NCI-H82 treated with DMSO at 0.1 percent for 48 hours (cell line): ENCODE results near the gene FHOD3.

Source experiments
- DNase-seq: peaks from one replicate; lab custom pipeline; 2025; ENCODE audit not compliant: unreplicated experiment; lab: John Stamatoyannopoulos, UW

The FHOD3 gene

GRCh38 chr18:36505665-36506064 is 208.2 kb downstream of the FHOD3 start:
- DNase-seq = no peak

- no peak for DNase-seq
Measured at GRCh38 chr18:36509646-36510197, 212.2 kb downstream of the FHOD3 start.

- no peak for DNase-seq
Measured at GRCh38 chr18:36511791-36512352, 214.4 kb downstream of the FHOD3 start.

- DNase-seq = no peak
Measured at GRCh38 chr18:36513556-36513955, 216.0 kb downstream of the FHOD3 start.

GRCh38 chr18:36514778-36515177 is 217.3 kb downstream of the FHOD3 start:
- DNase-seq = no peak

- DNase-seq = no peak
Measured at GRCh38 chr18:36516258-36516657, 218.7 kb downstream of the FHOD3 start.

GRCh38 chr18:36516726-36517125 is 219.2 kb downstream of the FHOD3 start:
- no peak for DNase-seq

GRCh38 chr18:36518839-36519238 is 221.3 kb downstream of the FHOD3 start:
- no peak for DNase-seq

GRCh38 chr18:36519358-36519757 is 221.8 kb downstream of the FHOD3 start:
- DNase-seq = no peak

GRCh38 chr18:36522509-36522908 is 225.0 kb downstream of the FHOD3 start:
- DNase-seq = no peak

- no peak for DNase-seq
Measured at GRCh38 chr18:36525913-36526312, 228.4 kb downstream of the FHOD3 start.

- no peak for DNase-seq
Measured at GRCh38 chr18:36526611-36527010, 229.1 kb downstream of the FHOD3 start.

GRCh38 chr18:36527051-36527450 is 229.5 kb downstream of the FHOD3 start:
- DNase-seq = no peak

- no peak for DNase-seq
Measured at GRCh38 chr18:36527740-36528455, 230.4 kb downstream of the FHOD3 start.

- DNase-seq = no peak
Measured at GRCh38 chr18:36529747-36530146, 232.2 kb downstream of the FHOD3 start.

- no peak for DNase-seq
Measured at GRCh38 chr18:36530676-36531405, 233.3 kb downstream of the FHOD3 start.

GRCh38 chr18:36531636-36532035 is 234.1 kb downstream of the FHOD3 start:
- DNase-seq = no peak

- DNase-seq = no peak
Measured at GRCh38 chr18:36532394-36532793, 234.9 kb downstream of the FHOD3 start.

- no peak for DNase-seq
Measured at GRCh38 chr18:36532815-36533214, 235.3 kb downstream of the FHOD3 start.

- no peak for DNase-seq
Measured at GRCh38 chr18:36533446-36534153, 236.1 kb downstream of the FHOD3 start.

- DNase-seq = no peak
Measured at GRCh38 chr18:36534154-36534688, 236.7 kb downstream of the FHOD3 start.
